IPS-18c (cell line): ENCODE measurements around the gene JOSD1.
A peak's percentile ranks its signal among the peaks of the same experiment; 100 is the strongest.

ENCODE experiments used
- H3K4me3 ChIP-seq: 2 replicates; pipeline ENCODE4 v1.7.0; 2013; ENCODE audit warnings: low read depth, mild to moderate bottlenecking, low read length, moderate library complexity; ENCODE audit not compliant: insufficient read depth
- H3K9me3 ChIP-seq: one replicate; pipeline ENCODE4 v1.6.1; 2013; ENCODE audit warnings: mild to moderate bottlenecking, low read length, moderate library complexity; ENCODE audit not compliant: control insufficient read depth, insufficient read depth

Gene JOSD1

GRCh38 chr22:38700789-38701628 lies at the start of gene JOSD1:
Gene JOSD1 (minus strand): TSS chr22:38700943. CDS start chr22:38699987, 956 bp downstream.
- no peaks in the 10 kb centered on the region for H3K9me3 ChIP-seq
- peak within 1 kb of the TSS; percentile 95 for H3K4me3 ChIP-seq

- Histone ChIP-seq H3K4me3 (no peak overlapping the region), H3K9me3 (no peaks in the 10 kb centered on the region)
Observed at GRCh38 chr22:38750104-38750503, 49.4 kb upstream of the JOSD1 start.

GRCh38 chr22:38748487-38749136 lies 47.9 kb upstream of the JOSD1 start:
- no peaks in the 10 kb centered on the region for H3K9me3 ChIP-seq

GRCh38 chr22:38745676-38746460 lies 45.1 kb upstream of the JOSD1 start:
- Histone ChIP-seq H3K9me3 (no peaks in the 10 kb centered on the region), H3K4me3 (no peak overlapping the region)

More at GRCh38 chr22:38748487-38749136, 47.9 kb upstream of the JOSD1 start:
- H3K4me3 ChIP-seq: no peak overlapping the region

- Histone ChIP-seq H3K4me3 (no peak overlapping the region), H3K9me3 (no peaks in the 10 kb centered on the region)
Observed at GRCh38 chr22:38744981-38745380, 44.2 kb upstream of the JOSD1 start.

GRCh38 chr22:38742176-38742942 lies 41.6 kb upstream of the JOSD1 start:
- Histone ChIP-seq H3K4me3 (no peak overlapping the region), H3K9me3 (no peaks in the 10 kb centered on the region)

GRCh38 chr22:38741576-38741975 lies 40.8 kb upstream of the JOSD1 start:
- H3K9me3 ChIP-seq: no peaks in the 10 kb centered on the region
- no peak overlapping the region for H3K4me3 ChIP-seq

GRCh38 chr22:38741166-38741565 lies 40.4 kb upstream of the JOSD1 start:
- Histone ChIP-seq H3K4me3 (no peak overlapping the region), H3K9me3 (no peaks in the 10 kb centered on the region)

- no peaks in the 10 kb centered on the region for H3K9me3 ChIP-seq
- no peak overlapping the region for H3K4me3 ChIP-seq
Observed at GRCh38 chr22:38740754-38741153, 40.0 kb upstream of the JOSD1 start.

- Histone ChIP-seq H3K4me3 (no peak overlapping the region), H3K9me3 (no peaks in the 10 kb centered on the region)
Observed at GRCh38 chr22:38740116-38740723, 39.5 kb upstream of the JOSD1 start.

- no peaks in the 10 kb centered on the region for H3K9me3 ChIP-seq
- no peak overlapping the region for H3K4me3 ChIP-seq
Observed at GRCh38 chr22:38739300-38740055, 38.7 kb upstream of the JOSD1 start.

GRCh38 chr22:38738475-38739070 lies 37.8 kb upstream of the JOSD1 start:
- Histone ChIP-seq H3K9me3 (no peaks in the 10 kb centered on the region), H3K4me3 (no peak overlapping the region)

GRCh38 chr22:38737302-38738060 lies 36.7 kb upstream of the JOSD1 start:
- Histone ChIP-seq H3K4me3 (no peak overlapping the region), H3K9me3 (no peaks in the 10 kb centered on the region)

- Histone ChIP-seq H3K4me3 (no peak overlapping the region), H3K9me3 (no peaks in the 10 kb centered on the region)
Observed at GRCh38 chr22:38736257-38736570, 35.5 kb upstream of the JOSD1 start.

GRCh38 chr22:38735465-38736256 lies 34.9 kb upstream of the JOSD1 start:
- no peaks in the 10 kb centered on the region for H3K9me3 ChIP-seq
- H3K4me3 ChIP-seq: no peak overlapping the region
